ENCODE measurements around the gene TRERF1.

TRERF1 gene

GRCh38 chr6:42338744-42339222 is 112.9 kb downstream of the TRERF1 start:
- DNase-seq (ENCODE audit: low read depth): peak; percentile 93
- no peak for TF ChIP-seq CTCF (conservative IDR thresholded peaks at IDR 0.05; ENCODE audit: low read depth, low read length)
- no peak overlapping the region for H3K4me3 ChIP-seq (ENCODE audit: low read length)

- no peak for TF ChIP-seq CTCF (conservative IDR thresholded peaks at IDR 0.05; ENCODE audit: low read depth, low read length)
- DNase-seq (ENCODE audit: low read depth): no peak
- H3K4me3 ChIP-seq (ENCODE audit: low read length): no peak overlapping the region
Measured at GRCh38 chr6:42337985-42338743, 113.6 kb downstream of the TRERF1 start.

GRCh38 chr6:42336431-42336830 is 115.3 kb downstream of the TRERF1 start:
- TF ChIP-seq CTCF (conservative IDR thresholded peaks at IDR 0.05; ENCODE audit: low read depth, low read length): no peak
- H3K4me3 ChIP-seq (ENCODE audit: low read length): no peak overlapping the region
- no peak for DNase-seq (ENCODE audit: low read depth)

- no peak for DNase-seq (ENCODE audit: low read depth)
Measured at GRCh38 chr6:42335896-42336295, 115.8 kb downstream of the TRERF1 start.

GRCh38 chr6:42334870-42335269 is 116.9 kb downstream of the TRERF1 start:
- no peak for TF ChIP-seq CTCF (conservative IDR thresholded peaks at IDR 0.05; ENCODE audit: low read depth, low read length)
- H3K4me3 ChIP-seq (ENCODE audit: low read length): no peak overlapping the region
- DNase-seq (ENCODE audit: low read depth): no peak

More at GRCh38 chr6:42335896-42336295, 115.8 kb downstream of the TRERF1 start:
- no peak overlapping the region for H3K4me3 ChIP-seq (ENCODE audit: low read length)
- no peak for TF ChIP-seq CTCF (conservative IDR thresholded peaks at IDR 0.05; ENCODE audit: low read depth, low read length)

GRCh38 chr6:42333612-42334011 is 118.1 kb downstream of the TRERF1 start:
- no peak for TF ChIP-seq CTCF (conservative IDR thresholded peaks at IDR 0.05; ENCODE audit: low read depth, low read length)
- no peak overlapping the region for H3K4me3 ChIP-seq (ENCODE audit: low read length)
- DNase-seq (ENCODE audit: low read depth): no peak

GRCh38 chr6:42332916-42333315 is 118.8 kb downstream of the TRERF1 start:
- no peak for DNase-seq (ENCODE audit: low read depth)
- H3K4me3 ChIP-seq (ENCODE audit: low read length): no peak overlapping the region
- no peak for TF ChIP-seq CTCF (conservative IDR thresholded peaks at IDR 0.05; ENCODE audit: low read depth, low read length)

All from retinal pigment epithelial cell (primary cell).